Measurements from ENCODE around the gene PEX14.

PEX14 gene

DNA sequence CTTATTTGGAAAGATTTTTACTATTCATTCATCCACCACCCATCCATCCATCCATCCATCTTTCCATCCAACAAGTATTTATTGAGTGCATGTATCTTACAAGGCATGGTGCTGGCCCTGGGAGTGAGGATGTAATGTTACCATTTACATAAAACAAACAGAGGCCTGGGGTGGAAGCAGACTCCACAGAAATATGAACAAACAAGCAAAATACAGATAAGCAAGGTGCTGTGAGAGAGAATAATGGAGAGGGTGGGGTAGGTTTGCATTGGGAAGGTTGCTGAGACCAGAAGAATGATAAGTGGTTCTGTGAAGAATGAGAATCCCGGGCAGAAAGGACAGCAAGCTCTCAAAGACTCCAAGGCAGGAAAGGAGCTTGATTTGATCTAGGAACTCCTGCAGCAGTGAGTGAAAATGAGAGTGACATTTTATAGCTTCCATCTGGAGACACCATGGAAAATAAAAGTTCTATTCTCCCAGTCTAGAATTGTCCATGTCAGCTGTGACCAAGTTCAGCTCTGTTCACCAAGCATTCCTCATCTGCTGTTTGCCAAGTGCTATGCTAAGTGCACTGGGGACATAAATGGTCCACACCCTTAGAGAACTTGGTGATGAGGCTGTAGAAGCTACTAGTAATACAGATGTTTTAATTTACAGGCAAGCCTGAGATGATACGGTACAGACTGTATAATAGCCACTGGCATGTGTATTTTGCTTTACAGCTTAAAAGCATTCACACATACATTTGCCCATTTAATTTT is 75.3 kb downstream of the PEX14 start:
- no peak overlapping the region for H3K4me3 ChIP-seq (ENCODE audit: low read depth, low read length)
- in situ Hi-C loops (cut with HindIII; ENCODE audit: low sequenced_read_pairs) = no loop called here
- no peak for DNase-seq (ENCODE audit: low read depth, low spot score)
- TF ChIP-seq, protein P1, sequence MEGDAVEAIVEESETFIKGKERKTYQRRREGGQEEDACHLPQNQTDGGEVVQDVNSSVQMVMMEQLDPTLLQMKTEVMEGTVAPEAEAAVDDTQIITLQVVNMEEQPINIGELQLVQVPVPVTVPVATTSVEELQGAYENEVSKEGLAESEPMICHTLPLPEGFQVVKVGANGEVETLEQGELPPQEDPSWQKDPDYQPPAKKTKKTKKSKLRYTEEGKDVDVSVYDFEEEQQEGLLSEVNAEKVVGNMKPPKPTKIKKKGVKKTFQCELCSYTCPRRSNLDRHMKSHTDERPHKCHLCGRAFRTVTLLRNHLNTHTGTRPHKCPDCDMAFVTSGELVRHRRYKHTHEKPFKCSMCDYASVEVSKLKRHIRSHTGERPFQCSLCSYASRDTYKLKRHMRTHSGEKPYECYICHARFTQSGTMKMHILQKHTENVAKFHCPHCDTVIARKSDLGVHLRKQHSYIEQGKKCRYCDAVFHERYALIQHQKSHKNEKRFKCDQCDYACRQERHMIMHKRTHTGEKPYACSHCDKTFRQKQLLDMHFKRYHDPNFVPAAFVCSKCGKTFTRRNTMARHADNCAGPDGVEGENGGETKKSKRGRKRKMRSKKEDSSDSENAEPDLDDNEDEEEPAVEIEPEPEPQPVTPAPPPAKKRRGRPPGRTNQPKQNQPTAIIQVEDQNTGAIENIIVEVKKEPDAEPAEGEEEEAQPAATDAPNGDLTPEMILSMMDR (IDR thresholded peaks at IDR 0.05; ENCODE audit: low read depth, low read length) = no peak

DNA sequence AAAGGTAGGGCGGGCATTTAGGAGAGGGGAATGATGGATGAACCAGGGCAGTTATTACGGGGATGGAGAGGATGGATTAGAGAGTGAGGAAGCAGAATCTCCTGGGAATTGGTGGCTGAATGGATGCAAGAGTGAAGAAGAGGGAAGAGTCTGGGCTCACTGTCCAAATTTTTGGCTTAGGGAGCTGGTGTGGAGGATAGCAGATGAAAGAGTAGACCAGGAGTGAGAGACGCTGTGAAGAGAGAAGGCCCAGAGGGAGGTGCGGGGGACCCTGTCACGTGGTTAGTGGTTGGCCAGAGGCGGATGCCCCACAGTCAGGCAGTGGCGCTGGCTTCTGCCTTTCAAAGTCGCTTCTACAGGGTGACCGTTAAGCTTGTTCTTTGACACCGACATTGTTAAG is 78.4 kb downstream of the PEX14 start:
- H3K4me3 ChIP-seq (ENCODE audit: low read depth, low read length) = no peak overlapping the region
- TF ChIP-seq, protein P1 (IDR thresholded peaks at IDR 0.05; ENCODE audit: low read depth, low read length) = no peak
- in situ Hi-C loops (cut with HindIII; ENCODE audit: low sequenced_read_pairs) = no loop called here
- no peak for DNase-seq (ENCODE audit: low read depth, low spot score)

DNA sequence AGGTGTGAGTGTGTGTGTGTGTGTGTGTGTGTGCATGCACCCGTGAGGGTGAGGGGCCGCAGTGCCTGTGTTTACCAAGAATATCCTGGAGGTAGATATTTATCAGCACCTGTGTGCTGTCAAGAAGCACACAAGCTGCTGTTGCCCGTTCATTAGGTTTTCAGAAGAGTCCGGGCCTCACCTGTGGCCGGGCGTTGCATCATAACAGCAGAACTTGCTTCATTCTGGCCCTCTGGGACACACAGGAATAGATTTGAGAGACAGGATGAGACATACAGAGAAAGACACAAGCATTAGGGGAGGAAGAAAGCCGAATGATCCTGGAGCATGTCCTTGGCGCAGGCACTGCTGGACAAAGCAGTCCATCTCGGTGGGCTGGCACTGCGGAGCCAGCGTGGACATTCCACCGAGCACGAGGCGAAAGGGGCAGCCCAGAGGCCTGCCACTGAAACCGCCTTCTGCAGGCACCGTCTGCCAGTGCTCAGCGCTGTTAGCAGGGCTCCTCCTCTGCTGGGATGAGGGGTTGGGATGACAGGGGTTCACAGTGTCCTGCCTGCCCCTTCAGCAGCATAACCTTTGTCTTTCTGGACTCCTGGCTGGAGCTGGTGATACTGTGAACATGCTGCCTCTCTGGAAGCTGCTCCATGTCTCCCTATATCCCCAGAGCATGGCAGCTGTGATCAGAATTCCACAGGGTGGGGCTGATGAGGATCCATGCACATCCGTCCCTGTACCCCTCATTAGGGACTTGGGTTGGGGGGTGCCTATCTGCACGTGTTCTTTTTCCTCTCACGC is 81.1 kb downstream of the PEX14 start:
- TF ChIP-seq, protein P1 (IDR thresholded peaks at IDR 0.05; ENCODE audit: low read depth, low read length) = no peak
- in situ Hi-C loops (cut with HindIII; ENCODE audit: low sequenced_read_pairs) = no loop called here

DNA sequence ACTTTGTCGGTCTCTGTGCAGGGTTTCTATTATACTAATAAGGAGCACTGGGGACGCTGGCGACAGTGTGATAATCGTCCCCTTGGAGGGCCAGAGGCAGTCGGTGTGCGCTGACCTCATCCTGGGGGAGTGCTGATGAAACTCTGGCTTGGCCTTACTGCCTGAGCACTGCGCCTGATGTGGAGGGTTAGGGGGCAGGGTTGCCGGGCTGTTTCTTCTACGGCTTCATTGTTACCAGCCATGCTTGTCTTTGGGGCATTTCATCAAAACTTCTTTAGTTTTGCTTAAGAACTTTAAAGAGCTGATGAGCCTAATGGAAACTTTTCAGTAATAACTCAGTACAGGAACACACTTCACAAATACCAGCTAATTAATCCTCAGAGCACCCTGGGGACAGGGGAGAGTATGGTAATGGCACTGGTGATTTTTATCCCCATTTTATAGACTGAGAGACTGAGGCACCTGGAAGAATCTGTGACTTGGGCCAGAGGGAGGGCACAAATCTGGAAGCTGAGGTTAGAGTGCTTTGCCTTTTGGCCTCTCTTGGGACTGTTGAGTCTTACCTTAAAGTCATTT is 81.8 kb downstream of the PEX14 start:
- DNase-seq (ENCODE audit: low read depth, low spot score) = no peak
- in situ Hi-C loops (cut with HindIII; ENCODE audit: low sequenced_read_pairs) = no loop called here
- H3K4me3 ChIP-seq (ENCODE audit: low read depth, low read length) = no peak overlapping the region
- TF ChIP-seq, protein P1 (IDR thresholded peaks at IDR 0.05; ENCODE audit: low read depth, low read length) = no peak

More for the DNA sequence above, 81.1 kb downstream of the PEX14 start:
- DNase-seq (ENCODE audit: low read depth, low spot score) = no peak
- H3K4me3 ChIP-seq (ENCODE audit: low read depth, low read length) = no peak overlapping the region

DNA sequence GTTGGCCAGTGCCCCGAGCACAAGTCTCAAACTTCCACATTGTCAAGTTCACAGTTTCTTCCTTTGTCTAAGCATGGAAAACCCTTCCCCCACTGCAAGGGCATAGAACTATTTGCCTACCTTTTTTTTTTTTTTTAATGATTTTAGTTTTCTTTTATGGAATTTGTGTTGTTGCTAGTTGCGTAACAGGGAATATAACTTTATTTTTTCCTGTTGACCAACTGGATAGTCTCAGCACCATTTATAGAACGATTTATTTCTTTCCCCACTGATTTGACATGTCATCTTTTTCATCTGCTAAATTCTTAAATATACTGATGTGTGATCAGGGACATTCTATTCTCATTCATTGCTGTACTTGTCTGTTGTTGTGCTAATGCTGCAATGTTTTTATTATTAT is 83.0 kb downstream of the PEX14 start:
- in situ Hi-C loops (cut with HindIII; ENCODE audit: low sequenced_read_pairs) = no loop called here

DNA sequence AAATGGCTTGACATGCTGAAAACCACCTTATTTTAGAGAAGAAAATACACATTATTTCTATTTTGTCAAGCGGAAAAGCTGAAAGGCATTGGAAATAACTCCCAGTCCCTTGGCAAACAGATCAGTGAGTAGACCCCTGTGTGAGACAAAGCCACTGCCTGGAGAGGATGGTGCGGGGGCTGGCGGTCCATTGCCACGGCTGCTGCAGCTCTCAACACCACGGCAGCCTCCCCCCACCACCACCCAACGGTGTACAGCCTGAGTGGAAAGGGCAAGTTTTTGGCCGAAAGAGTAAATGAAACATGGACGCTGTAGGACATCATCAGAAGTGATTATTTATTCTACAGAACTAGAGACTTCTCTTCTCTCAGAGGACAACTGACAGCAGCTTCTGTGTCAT is 84.6 kb downstream of the PEX14 start:
- TF ChIP-seq, protein P1 (IDR thresholded peaks at IDR 0.05; ENCODE audit: low read depth, low read length) = no peak
- H3K4me3 ChIP-seq (ENCODE audit: low read depth, low read length) = no peak overlapping the region
- in situ Hi-C loops (cut with HindIII; ENCODE audit: low sequenced_read_pairs) = no loop called here
- no peak for DNase-seq (ENCODE audit: low read depth, low spot score)

More for the DNA sequence above, 83.0 kb downstream of the PEX14 start:
- no peak for DNase-seq (ENCODE audit: low read depth, low spot score)
- H3K4me3 ChIP-seq (ENCODE audit: low read depth, low read length) = no peak overlapping the region
- TF ChIP-seq, protein P1 (IDR thresholded peaks at IDR 0.05; ENCODE audit: low read depth, low read length) = no peak

All from astrocyte of the spinal cord (primary cell).